K562 (cell line): ENCODE data around the gene CABP2. TPM values are rescaled to one million over a fixed set of nuclear protein-coding genes. Genes with fewer than 3 reads are reported as not detected.

ENCODE experiments used
- ARNT ChIP-seq, 2 experiments: fragments of 450-650 bp; IDR thresholded peaks; 2 replicates each; pipeline ENCODE4 v1.6.1; 2016; ENCODE audit warnings: mild to moderate bottlenecking in 1 of 2
- BACH1 ChIP-seq: fragments of 200-800 bp; sonication (Bioruptor generic); IDR thresholded peaks from 2 replicates; pipeline ENCODE4 v1.6.1; 2016; ENCODE audit warnings: missing genetic modification characterization, missing compliant biosample characterization
- BRF2 ChIP-seq: IDR thresholded peaks from 3 replicates; pipeline ENCODE4 v1.6.1; 2011; ENCODE audit warnings: borderline replicate concordance, mild to moderate bottlenecking; ENCODE audit not compliant: insufficient read length, insufficient read depth
- CBX3 ChIP-seq, 2 experiments: IDR thresholded peaks; 1 replicate in 1 of 2; 2 replicates in 1 of 2; pipeline ENCODE4 v1.6.1; 2012; ENCODE audit warnings: inconsistent platforms in 2 of 2, low read length in 2 of 2, borderline replicate concordance in 1 of 2, control low read depth in 1 of 2
- CBX5 ChIP-seq: IDR thresholded peaks from 2 replicates; pipeline ENCODE4 v1.6.1; 2014; ENCODE audit warnings: low read depth, borderline replicate concordance
- CHD2 ChIP-seq: IDR thresholded peaks from 2 replicates; pipeline ENCODE4 v1.6.1; 2011; ENCODE audit warnings: low read depth, low read length
- DMBX1 ChIP-seq: fragments of 250-450 bp; sonication (Bioruptor Pico); IDR thresholded peaks from 2 replicates; pipeline ENCODE4 v1.8.0; 2022; ENCODE audit warnings: inconsistent platforms, mild to moderate bottlenecking, moderate library complexity, borderline replicate concordance
- ILF3 ChIP-seq: fragments of 450-650 bp; IDR thresholded peaks from 2 replicates; pipeline ENCODE4 v1.6.1; 2018; ENCODE audit warnings: antibody characterized with exemption, mild to moderate bottlenecking, moderate library complexity, borderline replicate concordance
- ILK ChIP-seq: fragments of 450-650 bp; IDR thresholded peaks from 2 replicates; pipeline ENCODE4 v1.6.1; 2016; ENCODE audit warnings: missing genetic modification characterization, low read depth, mild to moderate bottlenecking, missing compliant biosample characterization, moderate library complexity, borderline replicate concordance
- KHSRP ChIP-seq: fragments of 450-650 bp; IDR thresholded peaks from 2 replicates; pipeline ENCODE4 v1.6.1; 2017
- MAFF ChIP-seq: IDR thresholded peaks from 2 replicates; pipeline ENCODE4 v1.6.1; 2012; ENCODE audit warnings: low read length, improper control_type of control experiment
- PTTG1 ChIP-seq: fragments of 450-650 bp; IDR thresholded peaks from 2 replicates; pipeline ENCODE4 v1.6.1; 2016; ENCODE audit warnings: low read depth, mild to moderate bottlenecking, missing genetic modification characterization, missing compliant biosample characterization
- RBBP5 ChIP-seq: fragments of 200-600 bp; sonication (generic); IDR thresholded peaks from 2 replicates; pipeline ENCODE4 v1.6.1; 2012; ENCODE audit warnings: borderline replicate concordance, mild to moderate bottlenecking, low read length, control low read depth, inconsistent platforms; ENCODE audit not compliant: insufficient read depth, poor library complexity, severe bottlenecking
- SP2 ChIP-seq: IDR thresholded peaks from 2 replicates; pipeline ENCODE4 v1.6.1; 2011; ENCODE audit warnings: mild to moderate bottlenecking, low read depth, low read length, moderate library complexity; ENCODE audit not compliant: poor library complexity, severe bottlenecking; ENCODE audit errors: extremely low read depth
- TRIM28 ChIP-seq: fragments of 450-650 bp; IDR thresholded peaks from 2 replicates; pipeline ENCODE4 v1.6.1; 2017
- ZBTB2 ChIP-seq: fragments of 450-650 bp; IDR thresholded peaks from 2 replicates; pipeline ENCODE4 v1.6.1; 2016; ENCODE audit warnings: antibody characterized with exemption
- ZBTB49 ChIP-seq: sonication (generic); formaldehyde crosslinking; IDR thresholded peaks from 2 replicates; pipeline ENCODE4 v1.8.0; 2022; ENCODE audit warnings: missing genetic modification reagents, mild to moderate bottlenecking, borderline replicate concordance
- ZNF253 ChIP-seq: fragments of 250-450 bp; sonication (Bioruptor Pico); conservative IDR thresholded peaks from 2 replicates; pipeline ENCODE4 v1.6.1; 2021; ENCODE audit warnings: mild to moderate bottlenecking
- ZNF655 ChIP-seq: fragments of 250-450 bp; sonication (Bioruptor Pico); IDR thresholded peaks from 2 replicates; pipeline ENCODE4 v1.5.0; 2021
- ZNF778 ChIP-seq: fragments of 450-650 bp; formaldehyde crosslinking; IDR thresholded peaks from 2 replicates; pipeline ENCODE4 v1.4.0; 2020; ENCODE audit warnings: mild to moderate bottlenecking, moderate library complexity
- polyA plus RNA-seq, 8 experiments: library from polyadenylated mRNA; depleted of rRNA in 4 of 8; stranded (reverse) in 5 of 8; unstranded in 3 of 8; fragments of >200 nt; fragmentation: Nextera tagmentation in 2 of 8; fragmentation: Illumina TruSeq in 1 of 8; extraction: Ambion mirVana in 2 of 8; extraction: Trizol in 1 of 8; gene quantifications; 2 replicates each; pipeline versions ENCODE4 v1.2.1 to v1.2.3, GENCODE V29; 2011 to 2014; ENCODE audit warnings: inconsistent platforms in 1 of 8, missing spikeins in 1 of 8
- total RNA-seq, 7 experiments: library from RNA; depleted of rRNA in 6 of 7; stranded (reverse); fragments of >200 nt in 6 of 7; fragmentation: Illumina TruSeq in 2 of 7; extraction: Trizol in 2 of 7; gene quantifications; 2 replicates each; pipeline versions ENCODE4 v1.2.1 to v1.2.3, GENCODE V29; 2011 to 2021; ENCODE audit warnings: low replicate concordance in 1 of 7

CABP2 gene
- total and polyA plus RNA-seq, 9 of the 15 experiments (the other 6 are each of a cell fraction or from before 2014, with no cell fraction given), result not detected

GRCh38 chr11:67505605-67506396, 17.4 kb downstream of the CABP2 start (continued):
- TF ChIP-seq CHD2 (no peak), ARNT (IDR thresholded peaks at IDR 0.05) (no peak), BRF2 (no peak), CBX5 (no peak), RBBP5 (no peak), ZNF655 (CRISPR knock-in tag) (no peak), TRIM28 (no peak), SP2 (no peak), KHSRP (no peak), ZBTB49 (CRISPR knock-in tag) (no peak), BACH1 (tag) (no peak), CBX3 (IDR thresholded peaks at IDR 0.05; ENCODE audit: borderline replicate concordance in 1 of 2, low read length in 2 of 2) (no peak; a peak in 1 of 3 replicates), ZNF778 (CRISPR knock-in tag) (no peak), DMBX1 (CRISPR knock-in tag) (no peak; the same call in 1 of the 2 replicates), ILK (tag) (no peak), ILF3 (no peak; the same call in 1 of the 2 replicates), ZNF253 (CRISPR knock-in tag) (no peak), ZBTB2 (0 out of 2 replicates have a peak, but pooled peaks have one; percentile 58), PTTG1 (tag) (no peak), MAFF (no peak)
